Activated T-helper 1 cell treated with anti-CD3 and anti-CD28 coated beads, Interleukin-2, amount 50 U/mL, for 16 hours (primary cell): Measurements from ENCODE around the gene CAPZA1.

Experiments used
- DNase-seq, 2 donors: peaks; one replicate each; pipeline ENCODE4 v3.0.0-alpha.2; 2020; ENCODE audit warnings: low read depth in 1 of 2, low spot score in 1 of 2

The CAPZA1 gene

GRCh38 chr1:112713466-112714312 is 94.1 kb downstream of the CAPZA1 start:
- DNase-seq, result no peak

DNA sequence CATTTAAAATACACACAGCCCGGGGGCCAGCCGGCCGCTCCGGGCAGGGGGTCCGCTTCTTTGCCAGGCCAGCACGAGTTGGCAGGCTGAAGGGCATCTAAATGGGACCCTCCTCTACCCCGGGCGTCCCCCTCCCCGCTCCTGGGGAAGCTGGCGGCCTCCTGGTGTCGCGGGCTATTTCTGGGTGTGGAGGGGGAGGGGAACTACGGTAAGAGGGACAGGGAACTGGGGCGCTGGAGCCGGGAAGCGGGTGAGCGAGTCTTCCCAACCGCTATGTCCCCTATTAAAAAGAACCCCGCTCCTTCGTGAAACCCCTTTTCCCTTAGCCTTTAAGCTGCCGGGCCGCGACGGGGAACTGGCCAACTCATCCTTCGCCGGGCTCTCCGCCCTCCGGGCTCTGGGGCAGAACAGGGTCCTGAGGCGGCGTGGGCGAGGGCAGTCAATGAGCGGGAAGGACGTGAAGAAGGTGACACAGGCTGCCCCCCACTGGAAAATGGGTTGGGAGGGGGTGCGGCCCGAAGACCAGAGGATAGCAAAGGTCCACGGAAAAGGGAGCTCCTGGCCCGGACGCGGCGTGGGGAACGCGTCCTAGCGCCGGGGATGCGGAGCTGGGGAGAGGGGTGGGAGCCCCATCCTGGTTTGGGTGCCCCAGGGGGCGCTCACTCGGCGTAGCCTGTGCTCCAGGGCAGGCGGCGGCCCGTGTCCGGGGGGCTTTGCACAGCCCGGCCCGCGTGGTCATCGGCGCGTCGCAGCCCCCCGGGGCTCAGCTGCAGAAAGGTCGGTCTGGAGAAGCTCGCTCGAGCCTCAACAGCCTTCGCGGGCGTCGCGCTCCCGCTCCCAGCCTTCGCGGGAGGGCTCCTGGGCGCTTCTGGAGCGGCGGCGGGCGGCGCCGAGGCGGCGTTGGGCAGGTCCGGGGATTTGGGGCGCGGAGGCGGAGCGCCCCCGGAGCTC is 95.0 kb downstream of the CAPZA1 start:
- DNase-seq, result no peak

- peak; percentile 95 to 96 for DNase-seq
Measured at GRCh38 chr1:112715264-112716053, 95.8 kb downstream of the CAPZA1 start, which contains the start of gene PPM1J. Gene PPM1J (minus strand): TSS chr1:112715332. CDS start chr1:112715301, 31 bp downstream.

DNA sequence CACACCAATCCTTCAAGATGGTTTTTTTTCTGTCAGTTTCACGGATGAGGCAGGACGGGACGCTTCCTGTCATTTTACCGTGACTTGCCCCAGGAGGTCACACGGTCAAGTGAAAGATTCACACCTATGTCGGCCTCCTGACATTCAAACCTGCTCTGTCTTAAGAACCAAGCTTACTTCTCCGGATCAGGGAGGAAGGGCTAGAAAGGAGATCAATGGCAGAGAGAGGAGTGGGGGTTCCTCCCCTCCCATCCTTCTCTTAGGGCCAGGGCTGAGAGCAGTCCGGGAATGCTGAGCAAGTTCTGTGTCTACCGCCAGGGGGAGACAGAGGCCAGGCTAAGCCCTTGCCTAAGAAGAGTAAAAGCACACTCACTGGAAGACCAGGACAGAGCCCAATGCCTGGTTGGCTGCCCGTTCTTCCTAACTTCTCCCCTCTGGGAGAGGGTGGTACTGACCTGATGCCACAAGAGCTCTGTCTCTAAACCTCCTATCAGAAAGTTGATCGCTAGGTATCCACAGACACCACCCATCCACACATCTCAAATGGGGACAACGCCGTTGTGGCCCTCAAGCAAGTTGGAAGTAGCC is 96.6 kb downstream of the CAPZA1 start:
- DNase-seq, result peak; percentile 62 to 68

DNA sequence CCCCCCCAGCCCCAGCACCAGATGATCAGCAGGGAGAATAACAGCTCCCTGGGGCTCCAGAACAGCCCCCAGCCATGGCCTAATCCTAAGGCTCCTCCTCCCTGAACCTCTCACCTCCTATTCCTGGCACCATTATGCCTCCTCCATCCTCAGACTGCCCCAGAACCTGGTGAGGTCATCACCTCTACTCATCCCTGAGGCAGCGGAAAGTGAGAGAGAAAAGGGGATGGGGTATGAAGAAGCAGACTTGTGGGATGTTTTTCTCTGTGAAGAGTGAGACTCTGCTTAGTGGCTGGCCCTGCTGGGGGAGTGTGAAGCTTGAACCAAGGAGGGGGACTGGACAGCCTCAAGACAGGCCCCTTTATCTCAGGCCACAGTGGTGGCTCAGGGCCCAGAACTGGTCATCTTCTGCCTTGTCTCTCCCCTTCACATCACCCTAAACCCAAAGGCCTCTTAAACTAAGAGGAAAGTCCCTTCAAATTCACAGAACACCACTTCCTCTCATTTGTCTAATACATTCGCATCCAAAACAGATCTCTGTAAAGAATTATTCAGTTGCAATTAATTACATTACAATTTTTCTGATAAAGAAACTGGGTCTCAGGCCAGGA is 97.7 kb downstream of the CAPZA1 start:
- no peak for DNase-seq

DNA sequence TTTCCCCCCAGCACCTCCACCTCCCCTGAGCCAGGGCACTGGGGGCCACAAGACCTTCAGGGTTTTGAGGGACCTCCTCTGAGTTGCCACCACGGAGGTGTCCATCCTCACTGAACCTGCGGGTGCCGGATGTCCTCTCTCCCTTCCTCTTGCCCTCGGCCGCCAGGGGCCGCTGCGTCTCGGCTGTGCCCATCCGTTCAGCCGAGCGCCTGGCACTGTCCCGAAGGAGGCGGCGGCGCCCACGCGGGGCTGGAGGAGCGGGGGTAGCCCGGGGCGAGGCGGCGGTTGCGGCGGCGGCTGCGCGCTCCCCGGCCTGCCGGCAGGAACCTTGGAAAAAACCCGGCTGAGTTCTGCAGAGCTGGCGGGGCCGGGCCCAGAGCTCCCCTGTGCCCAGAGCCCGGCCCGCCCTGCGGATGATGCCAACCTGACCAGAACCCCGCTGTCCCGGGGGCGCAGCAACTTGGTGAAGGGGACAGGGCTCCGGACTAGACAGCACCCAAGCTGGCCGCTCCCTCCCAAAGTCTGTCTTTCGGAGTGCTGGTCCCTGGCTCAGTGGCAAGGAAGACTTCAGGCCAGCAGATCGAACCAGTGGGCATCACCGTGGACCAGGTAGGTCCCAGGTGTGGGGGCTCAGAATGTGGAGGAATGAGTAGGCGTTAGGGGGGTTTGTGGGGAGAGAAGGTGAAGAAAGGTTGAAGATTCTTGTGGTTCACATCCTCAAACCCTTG is 99.2 kb downstream of the CAPZA1 start:
- peak; percentile 55 to 58 for DNase-seq

DNA sequence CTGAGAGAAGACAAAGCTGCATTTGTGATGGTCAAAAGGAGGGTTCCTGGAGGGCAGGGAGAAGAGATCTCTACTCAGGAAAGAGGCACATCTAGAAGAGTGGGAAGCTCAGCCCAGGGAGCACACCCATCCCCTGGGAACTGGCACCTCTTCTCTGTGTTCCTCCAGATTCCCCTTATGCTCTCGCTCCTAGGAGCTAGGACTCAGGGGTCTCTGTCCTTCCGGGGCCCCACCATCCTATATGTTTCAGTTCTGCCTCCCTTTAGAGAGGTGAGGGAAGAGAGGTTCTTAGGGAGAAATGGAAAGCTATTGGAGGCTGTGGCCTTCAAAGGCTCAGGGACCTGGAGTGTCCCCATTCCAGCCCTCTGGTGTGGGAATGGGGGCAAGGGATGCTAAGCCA is 100.1 kb downstream of the CAPZA1 start:
- no peak for DNase-seq

- DNase-seq, result no peak
Measured at GRCh38 chr1:112720800-112721199, 101.2 kb downstream of the CAPZA1 start.
